Thoracic aorta (tissue), 2 donors: ENCODE results near the gene ADAMTS6. TPM values are rescaled to one million over a fixed set of nuclear protein-coding genes. Genes with fewer than 3 reads are reported as not detected.

Experiments
- ATAC-seq: fragments of 150-250 bp; one replicate; pipeline ENCODE4 v1.8.0; 2017; ENCODE audit warnings: low read depth; ENCODE audit not compliant: insufficient number of reproducible peaks, low FRiP score
- DNase-seq: peaks from one replicate; pipeline ENCODE4 v3.0.0-alpha.2; 2020; ENCODE audit warnings: low spot score
- H3K27ac ChIP-seq, 2 donors: fragments of 200-600 bp; sonication (generic); 1 replicate in 1 of 2; 2 replicates in 1 of 2; pipeline ENCODE4 v1.5.1; 2016; ENCODE audit warnings: mild to moderate bottlenecking in 2 of 2, moderate library complexity in 2 of 2
- H3K27me3 ChIP-seq: fragments of 200-600 bp; sonication (generic); replicated peaks from 2 replicates; pipeline ENCODE4 v1.6.0; 2016; ENCODE audit warnings: mild to moderate bottlenecking; ENCODE audit not compliant: insufficient read depth
- H3K36me3 ChIP-seq: fragments of 200-600 bp; sonication (generic); one replicate; pipeline ENCODE4 v1.5.1; 2016
- H3K4me1 ChIP-seq, 2 donors: fragments of 200-600 bp; sonication (generic); 1 replicate in 1 of 2; 2 replicates in 1 of 2; pipeline versions ENCODE4 v1.5.1 to v1.6.0; 2016; ENCODE audit warnings: low read depth in 2 of 2, mild to moderate bottlenecking in 1 of 2; ENCODE audit not compliant: control insufficient read depth in 1 of 2
- H3K4me3 ChIP-seq: fragments of 200-600 bp; sonication (generic); 2 replicates; pipeline ENCODE4 v1.5.1; 2016; ENCODE audit warnings: mild to moderate bottlenecking
- H3K9me3 ChIP-seq: fragments of 200-600 bp; sonication (generic); 2 replicates; pipeline ENCODE4 v1.5.1; 2016
- CTCF ChIP-seq: fragments of 200-600 bp; sonication (generic); IDR thresholded peaks from one replicate; pipeline ENCODE4 v1.5.1; 2019; ENCODE audit warnings: antibody characterized with exemption
- total RNA-seq, 2 donors: library from RNA; depleted of rRNA; stranded (reverse); fragments of >200 nt; gene quantifications; one replicate each; pipeline versions ENCODE4 v1.1.0 to v1.2.3, GENCODE V29; 2016

Gene ADAMTS6
- total RNA-seq, 2 donors from 2014 or later: 4.9 to 11.8 TPM

GRCh38 chr5:65151614-65152013, 330.1 kb downstream of the ADAMTS6 start:
- no peaks in the 10 kb centered on the region for H3K9me3 ChIP-seq
- ATAC-seq: no peak
- H3K4me1 ChIP-seq: peaks cover 0 to under 1% of the 10 kb centered on the region in 2 donors
- no peaks in the 10 kb centered on the region for H3K27me3 ChIP-seq
- no peak for DNase-seq
- H3K4me3 ChIP-seq: no peak overlapping the region
- H3K36me3 ChIP-seq: no peaks in the 10 kb centered on the region
- no peak overlapping the region for H3K27ac ChIP-seq
- TF ChIP-seq CTCF: no peak

DNA sequence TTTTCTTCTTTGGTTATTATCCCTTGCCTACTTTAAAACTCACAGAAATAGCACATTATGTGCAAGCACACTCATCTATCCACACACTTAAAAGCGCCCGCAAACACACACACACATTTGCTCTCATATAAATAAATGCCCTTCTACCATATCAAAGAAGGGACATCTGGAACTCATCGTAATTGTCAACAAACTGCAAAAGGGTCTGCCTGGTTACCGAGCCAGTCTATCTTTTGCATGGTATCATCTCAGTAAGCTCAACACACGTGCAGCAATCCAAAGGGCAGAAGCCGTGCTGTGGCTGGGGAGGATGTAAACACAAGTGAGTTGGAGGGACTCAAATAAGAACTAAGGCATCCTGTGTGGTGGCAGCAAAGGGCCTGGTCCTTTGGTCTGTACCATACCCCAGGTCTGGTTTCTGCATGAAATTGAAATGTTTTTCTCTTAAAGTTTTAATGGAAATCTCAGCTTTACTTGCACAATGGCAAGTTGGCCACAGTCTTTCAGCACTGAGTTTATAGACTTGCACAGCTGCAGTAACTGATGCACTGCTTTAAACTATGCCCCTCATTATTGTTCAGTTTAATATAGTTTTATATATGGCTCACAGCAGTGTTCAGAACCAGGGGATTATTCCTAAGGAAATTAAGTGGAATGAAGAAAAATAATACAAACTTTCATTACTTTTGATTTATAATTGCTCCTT, 331.0 kb downstream of the ADAMTS6 start:
- Histone ChIP-seq H3K4me1 (no peaks in the 10 kb centered on the region), H3K9me3 (no peaks in the 10 kb centered on the region), H3K27me3 (no peaks in the 10 kb centered on the region), H3K27ac (no peak overlapping the region), H3K4me3 (no peak overlapping the region), H3K36me3 (no peaks in the 10 kb centered on the region)
- no peak for ATAC-seq
- TF ChIP-seq CTCF: no peak
- no peak for DNase-seq

DNA sequence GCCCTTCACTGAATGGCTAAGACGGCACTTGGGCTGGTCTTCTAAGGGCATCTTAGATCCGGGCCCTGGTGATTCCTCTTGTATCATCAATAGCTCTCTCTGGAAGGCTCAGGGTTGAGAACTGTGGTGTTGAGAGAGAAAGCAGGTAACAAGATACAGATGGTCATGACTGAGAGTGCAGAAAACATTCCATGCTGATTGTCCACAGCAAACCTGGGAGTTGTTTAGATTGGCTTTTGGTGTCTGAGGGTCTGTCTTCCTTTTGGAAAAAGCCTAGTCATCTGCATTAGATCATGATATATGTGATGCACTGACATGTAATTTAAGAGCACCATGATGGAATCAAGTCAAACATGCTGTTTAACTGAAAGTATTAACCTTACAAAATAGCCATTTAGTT, 331.9 kb downstream of the ADAMTS6 start:
- Histone ChIP-seq H3K36me3 (no peaks in the 10 kb centered on the region), H3K27ac (no peak overlapping the region), H3K4me3 (no peak overlapping the region), H3K9me3 (no peaks in the 10 kb centered on the region), H3K27me3 (no peaks in the 10 kb centered on the region), H3K4me1 (no peaks in the 10 kb centered on the region)
- TF ChIP-seq CTCF: no peak
- ATAC-seq (no peak), DNase-seq (no peak)

DNA sequence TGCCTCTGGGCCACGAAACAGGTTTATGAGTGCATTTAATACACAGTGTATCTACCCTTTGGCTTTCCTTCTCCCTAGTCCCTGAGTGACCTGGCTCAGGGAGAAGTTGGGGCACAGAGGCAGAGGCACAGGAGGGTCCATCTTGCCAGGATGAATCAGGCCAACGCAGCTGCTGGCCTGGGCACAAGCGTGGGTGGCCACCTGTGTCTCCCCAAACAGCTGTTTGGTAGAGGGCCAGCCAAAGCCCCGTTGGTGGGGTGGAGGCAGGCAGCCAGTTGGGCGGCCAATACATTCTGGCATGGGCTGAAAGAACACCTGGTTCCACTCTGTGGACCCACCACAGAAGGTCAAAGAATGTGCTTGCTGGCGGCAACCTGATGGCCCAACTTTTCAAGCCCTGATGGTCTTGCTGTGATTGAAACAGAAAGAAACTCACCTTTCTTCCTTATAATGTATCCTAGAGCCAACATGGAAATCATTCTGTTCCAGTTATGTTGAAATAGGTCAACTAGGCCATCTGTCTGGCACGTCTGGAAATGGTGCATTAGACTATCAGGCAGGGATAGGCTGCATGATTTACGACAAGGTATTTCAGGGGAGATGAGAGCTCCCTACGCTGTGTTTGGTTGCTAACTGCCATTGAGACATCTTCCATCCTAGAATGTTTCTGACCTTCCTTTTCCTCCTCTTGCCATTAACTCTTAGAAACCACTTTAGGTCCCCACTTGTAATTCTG, 337.4 kb downstream of the ADAMTS6 start:
- H3K9me3 ChIP-seq: no peaks in the 10 kb centered on the region
- no peaks in the 10 kb centered on the region for H3K36me3 ChIP-seq
- no peak overlapping the region for H3K27ac ChIP-seq
- no peak for ATAC-seq
- no peak overlapping the region for H3K4me3 ChIP-seq
- TF ChIP-seq CTCF: no peak
- DNase-seq: no peak
- peaks cover 5 to 13% of the 10 kb centered on the region in 2 donors for H3K4me1 ChIP-seq
- no peaks in the 10 kb centered on the region for H3K27me3 ChIP-seq

- Histone ChIP-seq H3K4me3 (no peak overlapping the region), H3K27ac (no peak overlapping the region), H3K4me1 (peaks cover 11 to 14% of the 10 kb centered on the region in 2 donors), H3K27me3 (no peaks in the 10 kb centered on the region), H3K36me3 (no peaks in the 10 kb centered on the region), H3K9me3 (no peaks in the 10 kb centered on the region)
- no peak for ATAC-seq
- no peak for DNase-seq
- no peak for TF ChIP-seq CTCF
These were observed 339.2 kb downstream of the ADAMTS6 start for GRCh38 chr5:65142511-65143011.
